NCI-H2081 treated with DMSO at 0.1 percent for 48 hours (cell line): ENCODE measurements around the gene ZNF526.
"Not testable (repeated sequence)": the region's sequence is repeated elsewhere in the genome, so short reads cannot be mapped to it uniquely, and the experiment has no call there.

Source experiments
- DNase-seq: peaks from one replicate; lab custom pipeline; 2025; lab: John Stamatoyannopoulos, UW

Gene ZNF526

DNA sequence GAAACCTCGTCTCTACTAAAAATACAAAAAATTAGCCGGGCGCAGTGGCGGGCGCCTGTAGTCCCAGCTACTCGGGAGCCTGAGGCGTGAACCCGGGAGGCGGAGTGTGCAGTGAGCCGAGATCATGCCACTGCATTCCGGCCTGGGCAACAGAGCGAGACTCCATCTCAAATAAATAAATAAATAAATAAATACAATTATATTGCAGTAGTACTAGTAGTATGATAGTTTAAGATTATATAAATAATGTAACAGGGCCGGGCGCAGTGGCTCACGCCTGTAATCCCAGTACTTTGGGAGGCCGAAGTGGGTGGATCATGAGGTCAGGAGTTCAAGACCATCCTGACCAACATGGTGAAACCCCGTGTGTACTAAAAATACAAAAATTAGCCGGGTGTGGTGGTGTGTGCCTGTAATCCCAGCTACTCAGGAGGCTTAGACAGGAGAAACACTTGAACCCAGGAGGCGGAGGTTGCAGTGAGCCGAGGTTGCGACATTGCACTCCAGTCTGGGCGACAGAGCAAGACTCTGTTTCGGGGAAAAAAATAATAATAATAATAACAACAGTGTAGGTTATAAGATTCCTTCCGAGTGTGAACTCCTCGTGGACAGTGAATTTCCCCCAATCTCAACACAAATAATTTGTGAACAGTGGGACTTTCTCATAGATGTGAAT, 47.0 kb downstream of the ZNF526 start:
- DNase-seq: not testable (repeated sequence)

DNA sequence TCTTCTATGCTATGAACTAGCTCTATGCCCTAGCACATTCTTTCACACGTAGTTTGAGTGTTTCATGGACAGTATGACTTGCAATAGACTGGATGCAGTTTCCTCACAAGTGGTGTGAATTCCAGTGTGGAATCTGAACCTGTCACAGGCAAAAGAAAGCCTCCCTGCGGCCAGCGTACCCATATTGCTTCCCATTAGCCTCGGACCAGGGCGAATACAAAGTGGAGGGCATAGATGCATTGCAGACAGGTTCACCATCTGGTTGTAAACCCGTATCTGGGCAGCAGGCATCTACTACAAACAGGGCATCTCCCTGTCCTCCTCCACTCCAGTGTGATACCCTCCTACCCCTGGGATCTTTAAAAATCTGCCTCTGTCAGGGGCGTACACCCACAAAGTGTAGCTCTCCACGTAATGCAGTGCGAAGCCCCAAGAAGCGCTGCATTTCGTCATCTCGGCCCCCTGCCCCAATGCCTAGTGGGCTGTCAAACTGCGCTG, 47.6 kb downstream of the ZNF526 start:
- DNase-seq: no peak

DNA sequence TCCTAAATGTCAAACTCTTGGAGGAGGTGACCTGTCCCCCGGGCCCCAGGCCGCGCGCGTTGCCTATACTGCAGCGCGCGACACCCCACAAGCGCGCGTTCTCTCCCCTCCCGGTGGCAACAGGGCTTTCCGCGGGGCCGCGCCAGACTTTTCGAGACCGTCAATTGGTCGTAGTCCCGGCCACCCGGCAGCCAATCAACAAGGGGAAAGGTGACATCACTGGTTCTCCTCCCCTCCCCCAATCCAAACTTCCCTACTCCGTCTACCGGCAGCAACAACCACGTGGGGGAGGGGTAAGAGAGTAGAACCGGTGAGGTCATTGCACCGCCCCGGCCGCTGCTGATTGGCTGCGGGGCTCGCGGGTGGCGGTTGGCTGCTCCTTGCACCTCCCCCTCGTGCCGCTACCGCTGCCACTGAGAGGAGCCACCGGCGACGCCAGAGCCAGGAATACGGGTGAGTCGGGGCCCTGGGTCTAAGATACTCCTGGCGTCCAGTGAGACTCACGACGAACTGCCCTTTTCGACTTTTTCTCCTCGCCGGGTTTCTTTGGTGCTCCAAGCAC, 48.1 kb downstream of the ZNF526 start:
- DNase-seq: peak; percentile 95

DNA sequence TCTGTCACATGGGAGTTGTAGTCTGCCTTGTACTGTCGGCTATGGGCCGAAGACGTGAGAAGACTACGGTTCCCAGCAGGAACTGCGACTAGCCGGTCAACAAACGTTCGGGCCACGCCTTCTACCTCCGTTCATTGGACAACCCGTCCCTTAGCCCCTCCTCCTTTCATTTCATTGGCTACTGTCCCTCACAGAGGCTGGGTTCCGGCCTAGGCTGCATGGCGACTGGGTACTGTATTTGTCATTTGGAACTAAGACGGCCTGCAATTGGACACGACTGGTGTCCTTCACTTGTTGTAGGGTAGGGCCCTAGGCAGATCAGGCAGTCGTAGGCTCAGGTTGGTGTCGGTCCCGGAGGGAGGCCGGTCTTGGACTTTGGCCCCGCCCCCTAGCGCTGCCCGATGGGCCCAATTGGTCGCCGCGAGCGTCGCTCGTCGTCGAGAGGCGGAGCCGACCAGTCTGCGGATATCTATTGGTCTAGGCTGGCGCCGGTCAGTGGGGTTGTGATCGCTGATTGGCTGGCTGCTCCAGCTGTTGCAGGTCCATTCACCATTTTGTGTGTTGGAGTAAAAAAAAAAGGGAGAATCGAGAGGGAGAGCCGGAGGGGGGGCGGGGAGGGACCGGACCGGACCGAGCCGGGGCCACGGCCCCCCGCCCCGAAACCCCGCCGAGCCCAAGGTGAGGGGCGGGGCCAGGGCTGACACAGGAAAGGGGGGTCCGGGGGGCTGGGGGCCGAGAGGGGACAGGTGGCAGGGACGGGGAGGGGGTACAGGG, 48.8 kb downstream of the ZNF526 start, which contains the start of gene CIC:
Gene CIC (plus strand): TSS at position 549 of the 774 bp plus-strand sequence. CDS start 2,532 bp downstream, outside the sequence.
- peak; percentile 100 for DNase-seq

DNA sequence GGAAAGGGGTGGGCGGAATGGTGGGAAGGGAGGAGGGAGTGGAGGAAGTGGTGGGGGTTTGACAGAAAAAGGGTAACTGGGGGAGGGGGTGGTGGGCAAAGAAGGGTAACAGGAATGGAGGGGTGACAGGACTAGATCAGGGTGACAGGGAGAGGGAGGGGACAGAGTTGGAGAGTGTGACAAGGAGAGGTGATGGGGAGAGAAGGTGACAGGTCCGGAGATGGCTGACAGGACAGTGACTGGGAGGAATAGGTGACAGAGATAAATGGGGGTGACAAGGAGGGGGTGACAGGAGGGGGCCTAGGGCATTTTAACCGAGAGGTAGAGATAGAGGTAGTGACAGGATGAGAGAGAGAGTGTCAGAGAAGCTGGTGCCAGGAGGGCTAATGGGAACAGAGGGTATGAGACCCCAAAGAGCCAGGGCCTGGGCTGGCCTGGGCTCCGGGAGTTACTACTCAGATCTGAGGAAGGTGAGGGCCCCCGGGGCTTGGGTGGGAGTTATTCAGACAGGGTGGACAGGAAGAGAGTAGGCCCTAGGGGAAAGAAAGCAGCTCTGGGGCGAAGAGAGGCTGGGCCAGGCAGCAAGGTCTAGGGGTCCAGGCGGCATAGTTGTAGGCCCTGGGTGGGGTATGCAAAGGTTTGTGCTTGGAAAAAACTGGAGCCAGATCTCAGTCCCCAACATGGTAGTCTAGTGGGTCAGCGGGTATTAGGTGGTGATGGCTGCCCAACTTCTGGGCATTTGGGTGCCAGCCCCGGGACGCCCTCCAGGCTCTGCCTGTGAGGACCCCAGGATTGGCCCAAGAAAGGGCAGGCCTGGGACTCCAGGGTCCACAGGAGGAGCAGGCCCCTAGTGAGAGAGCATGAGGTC, 49.6 kb downstream of the ZNF526 start:
- no peak for DNase-seq

DNA sequence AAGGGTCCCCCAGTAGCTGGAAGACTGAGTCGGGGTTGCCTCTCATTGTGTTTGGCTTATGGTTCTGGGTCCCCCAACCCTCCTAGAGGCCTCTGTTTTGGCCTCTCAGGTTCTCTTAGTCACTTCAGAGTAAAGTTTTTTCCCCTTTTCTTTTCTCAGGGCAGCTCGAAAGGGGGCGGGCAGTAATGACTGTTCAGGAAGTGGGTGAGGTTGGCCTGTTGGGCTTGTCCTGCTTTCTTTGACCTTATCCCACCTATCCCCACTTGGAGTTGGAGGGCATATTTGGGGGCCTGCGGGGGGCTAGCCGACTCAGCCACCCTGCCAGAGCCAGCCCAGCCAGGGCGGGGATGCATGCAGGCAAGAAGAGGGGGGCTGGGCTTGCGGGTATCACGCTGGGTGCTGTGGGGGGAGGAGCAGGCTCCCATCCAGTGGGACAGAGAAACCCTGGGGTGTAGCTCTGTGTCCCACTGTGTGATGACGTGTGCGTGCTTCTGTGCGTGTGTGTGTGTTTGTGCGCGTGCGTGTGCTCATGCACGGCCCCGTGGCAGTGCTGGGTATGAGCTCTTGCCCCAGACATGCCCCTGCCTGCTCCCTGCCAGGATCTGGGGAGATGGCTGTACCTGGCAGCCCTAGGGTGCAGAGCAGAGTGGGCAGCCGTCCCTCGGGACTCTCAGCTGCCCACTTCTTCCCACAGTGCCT, 50.4 kb downstream of the ZNF526 start:
- DNase-seq: no peak

DNA sequence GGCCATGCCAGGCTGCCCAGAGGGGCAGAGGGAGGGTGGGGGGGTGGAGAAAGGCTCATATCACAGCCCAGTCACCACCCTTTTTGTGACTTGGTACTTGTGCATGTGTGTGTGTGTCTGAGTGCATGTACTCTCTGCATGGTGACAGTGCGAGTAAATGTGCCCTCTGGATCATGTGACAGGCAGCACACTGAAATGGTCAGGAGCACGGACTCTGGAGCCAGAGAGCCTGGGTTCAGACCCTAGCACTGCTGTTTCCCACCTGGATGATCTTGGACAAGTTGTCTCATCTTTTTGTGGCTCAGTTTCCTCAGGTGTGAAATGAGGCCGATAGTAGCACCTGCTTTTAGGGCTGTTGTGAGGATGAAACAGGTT, 50.9 kb downstream of the ZNF526 start:
- no peak for DNase-seq

DNA sequence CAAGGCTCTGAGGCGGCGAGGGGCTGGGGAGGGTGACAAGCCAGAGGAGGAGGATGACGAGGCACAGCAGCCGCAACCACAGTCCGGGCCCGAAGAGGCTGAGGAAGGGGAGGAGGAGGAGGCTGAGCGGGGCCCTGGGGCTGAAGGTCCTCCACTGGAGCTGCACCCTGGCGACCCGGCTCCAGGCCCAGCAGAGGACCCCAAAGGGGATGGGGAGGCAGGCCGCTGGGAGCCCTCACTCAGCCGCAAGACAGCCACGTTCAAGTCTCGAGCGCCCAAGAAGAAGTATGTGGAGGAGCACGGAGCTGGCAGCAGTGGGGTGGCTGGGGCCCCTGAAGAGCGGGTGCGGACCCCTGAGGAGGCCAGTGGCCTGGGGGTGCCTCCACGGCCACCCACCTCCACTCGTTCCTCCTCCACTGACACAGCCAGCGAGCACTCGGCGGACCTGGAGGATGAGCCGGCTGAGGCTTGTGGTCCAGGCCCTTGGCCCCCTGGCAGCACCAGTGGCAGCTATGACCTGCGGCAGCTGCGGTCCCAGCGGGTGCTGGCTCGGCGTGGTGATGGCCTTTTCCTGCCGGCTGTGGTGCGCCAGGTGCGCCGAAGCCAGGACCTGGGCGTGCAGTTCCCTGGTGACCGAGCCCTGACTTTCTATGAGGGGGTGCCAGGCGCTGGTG, 51.9 kb downstream of the ZNF526 start:
- DNase-seq: no peak

DNA sequence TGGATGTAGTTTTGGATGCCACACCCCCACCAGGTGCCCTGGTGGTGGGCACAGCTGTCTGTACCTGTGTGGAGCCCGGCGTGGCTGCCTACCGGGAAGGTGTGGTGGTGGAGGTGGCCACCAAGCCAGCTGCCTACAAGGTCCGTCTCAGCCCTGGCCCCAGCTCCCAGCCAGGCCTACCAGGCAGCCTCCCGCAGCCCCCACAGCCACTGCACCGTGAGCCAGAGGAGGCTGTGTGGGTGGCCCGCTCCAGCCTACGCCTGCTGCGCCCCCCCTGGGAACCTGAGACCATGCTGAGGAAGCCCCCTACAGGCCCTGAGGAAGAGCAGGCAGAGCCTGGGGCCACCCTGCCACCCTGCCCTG, 52.4 kb downstream of the ZNF526 start:
- no peak for DNase-seq

DNA sequence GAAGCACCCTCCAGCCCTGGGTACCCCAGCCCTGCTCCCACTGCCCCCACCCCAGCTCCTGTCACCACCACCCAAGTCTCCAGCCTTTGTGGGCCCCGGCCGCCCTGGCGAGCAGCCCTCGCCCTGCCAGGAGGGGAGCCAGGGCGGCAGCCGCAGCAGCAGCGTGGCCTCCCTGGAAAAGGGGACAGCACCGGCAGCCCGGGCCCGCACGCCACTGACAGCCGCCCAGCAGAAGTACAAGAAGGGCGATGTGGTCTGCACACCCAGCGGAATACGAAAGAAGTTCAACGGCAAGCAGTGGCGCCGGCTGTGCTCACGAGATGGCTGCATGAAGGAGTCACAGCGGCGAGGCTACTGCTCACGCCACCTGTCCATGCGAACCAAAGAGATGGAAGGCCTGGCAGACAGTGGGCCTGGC, 52.9 kb downstream of the ZNF526 start:
- no peak for DNase-seq

DNA sequence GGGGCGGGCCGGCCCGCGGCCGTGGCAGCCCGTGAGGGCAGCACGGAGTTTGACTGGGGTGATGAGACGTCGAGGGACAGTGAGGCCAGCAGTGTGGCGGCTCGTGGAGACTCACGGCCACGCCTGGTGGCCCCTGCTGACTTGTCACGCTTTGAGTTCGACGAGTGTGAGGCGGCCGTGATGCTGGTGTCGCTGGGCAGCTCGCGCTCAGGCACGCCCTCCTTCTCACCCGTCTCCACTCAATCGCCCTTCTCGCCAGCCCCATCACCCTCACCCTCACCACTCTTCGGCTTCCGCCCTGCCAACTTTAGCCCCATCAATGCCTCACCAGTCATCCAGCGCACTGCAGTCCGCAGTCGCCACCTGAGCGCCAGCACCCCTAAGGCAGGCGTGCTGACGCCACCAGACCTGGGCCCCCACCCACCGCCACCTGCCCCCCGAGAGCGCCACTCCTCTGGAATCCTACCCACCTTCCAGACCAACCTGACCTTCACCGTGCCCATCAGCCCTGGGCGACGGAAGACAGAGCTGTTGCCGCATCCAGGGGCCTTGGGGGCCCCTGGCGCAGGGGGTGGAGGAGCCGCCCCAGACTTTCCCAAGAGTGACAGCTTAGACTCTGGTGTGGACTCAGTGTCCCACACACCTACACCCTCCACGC, 53.4 kb downstream of the ZNF526 start:
- DNase-seq: no peak

DNA sequence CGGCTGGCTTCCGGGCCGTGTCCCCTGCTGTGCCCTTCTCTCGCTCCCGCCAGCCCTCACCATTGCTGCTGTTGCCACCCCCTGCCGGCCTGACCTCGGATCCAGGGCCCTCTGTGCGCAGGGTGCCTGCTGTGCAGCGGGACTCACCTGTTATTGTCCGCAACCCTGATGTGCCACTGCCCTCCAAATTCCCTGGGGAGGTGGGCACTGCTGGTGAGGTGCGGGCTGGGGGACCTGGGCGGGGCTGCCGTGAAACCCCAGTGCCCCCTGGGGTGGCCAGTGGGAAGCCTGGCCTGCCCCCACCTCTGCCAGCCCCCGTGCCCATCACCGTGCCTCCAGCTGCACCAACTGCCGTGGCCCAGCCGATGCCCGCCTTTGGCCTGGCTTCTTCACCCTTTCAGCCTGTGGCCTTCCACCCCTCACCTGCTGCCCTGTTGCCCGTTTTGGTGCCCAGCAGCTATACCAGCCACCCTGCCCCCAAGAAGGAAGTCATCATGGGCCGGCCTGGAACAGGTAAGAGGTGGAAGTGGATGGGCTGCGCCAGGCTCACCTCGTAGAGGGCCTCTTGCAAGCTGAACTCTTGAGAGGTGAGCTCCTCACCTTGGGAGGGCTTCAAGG, 54.1 kb downstream of the ZNF526 start:
- DNase-seq: no peak

DNA sequence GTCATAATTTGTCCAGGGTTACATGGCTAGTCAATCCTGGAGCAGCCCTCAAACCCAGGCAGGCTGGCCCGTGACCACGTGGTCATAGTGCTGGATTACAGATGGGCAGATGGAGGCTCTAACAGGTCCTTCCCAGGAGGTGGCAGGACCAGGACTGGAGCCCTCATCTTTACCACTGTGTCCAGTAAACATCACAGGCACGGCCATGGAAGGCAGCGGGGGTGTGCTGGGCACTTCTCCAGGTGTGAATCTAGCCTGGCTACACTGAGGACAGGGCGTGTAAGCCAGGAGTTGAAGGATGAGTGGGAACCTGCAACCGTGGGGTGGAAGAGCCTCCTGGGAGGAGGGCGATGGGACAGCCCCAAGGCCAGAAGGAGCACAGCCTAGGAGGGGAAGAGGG, 55.0 kb downstream of the ZNF526 start:
- DNase-seq: no peak

DNA sequence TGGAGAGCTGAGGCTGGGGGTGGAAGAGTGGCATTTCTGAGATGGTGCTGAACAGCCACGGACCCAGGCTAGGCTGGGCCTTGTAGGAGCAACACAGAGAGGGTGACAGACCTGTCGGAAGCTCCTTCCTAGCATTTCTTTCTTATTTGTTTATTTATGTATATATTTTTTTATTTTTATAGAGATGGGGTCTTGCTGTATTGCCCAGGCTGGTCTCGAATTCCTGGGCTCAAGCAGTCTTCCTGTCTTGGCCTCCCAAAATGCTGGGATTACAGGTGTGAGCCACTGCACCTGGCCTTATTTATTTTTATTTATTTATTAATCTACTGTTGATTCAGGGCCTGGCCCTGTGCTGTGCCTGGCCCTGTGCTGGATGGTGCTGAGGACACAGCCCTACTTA, 55.4 kb downstream of the ZNF526 start:
- no peak for DNase-seq

DNA sequence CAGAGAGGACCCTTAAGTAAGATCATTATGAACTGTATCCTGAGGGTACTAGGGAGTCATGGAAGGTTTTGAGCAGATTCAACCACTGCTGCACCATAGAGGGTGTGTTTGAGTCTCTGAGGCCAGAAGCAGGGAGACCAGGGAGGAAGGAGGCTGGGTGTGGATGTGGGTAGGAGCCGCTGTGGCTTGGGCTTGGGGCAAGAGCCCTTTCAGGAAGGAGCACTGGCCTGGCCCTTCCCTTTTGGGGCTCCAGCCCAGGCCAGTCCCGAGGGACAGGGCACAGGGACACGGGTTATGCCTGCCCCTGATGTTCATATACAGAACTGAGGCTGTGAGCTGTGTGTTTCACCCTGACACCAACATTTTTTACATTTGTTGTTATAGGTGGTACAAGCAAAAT, 56.2 kb downstream of the ZNF526 start:
- no peak for DNase-seq

DNA sequence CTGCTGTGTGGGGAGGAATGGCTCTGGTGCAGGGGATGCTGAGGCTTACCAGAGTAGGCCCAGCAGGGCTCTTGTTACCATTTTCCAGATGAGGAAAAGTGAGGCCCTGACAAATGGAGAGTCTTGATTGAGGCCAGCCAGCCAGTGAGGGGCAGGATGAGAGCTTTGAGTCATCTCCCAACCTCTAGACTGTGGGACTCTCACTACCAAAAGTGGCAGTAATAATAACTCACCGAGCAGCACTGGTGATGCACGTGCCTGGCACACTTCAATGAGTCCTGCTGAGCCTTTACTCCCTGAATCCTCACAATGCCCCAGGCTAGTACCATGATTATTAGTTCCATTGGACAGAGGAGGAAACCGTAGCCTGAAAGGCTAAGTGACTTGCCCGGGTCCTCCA, 56.7 kb downstream of the ZNF526 start:
- no peak for DNase-seq
